AG09309 (cell line): ENCODE data around the gene CTXND1.

ENCODE experiments used
- DNase-seq: peaks from one replicate; pipeline ENCODE4 v3.0.0-alpha.2; 2010; ENCODE audit warnings: low read depth
- H3K4me3 ChIP-seq: 2 replicates; pipeline ENCODE4 v1.5.1; 2011; ENCODE audit warnings: mild to moderate bottlenecking, low read depth, low read length, moderate library complexity; ENCODE audit not compliant: control insufficient read depth
- TF ChIP-seq, protein P1 (sequence below): IDR thresholded peaks from 2 replicates; pipeline ENCODE4 v1.5.1; 2011; ENCODE audit warnings: mild to moderate bottlenecking, low read depth, low read length, inconsistent platforms; ENCODE audit not compliant: insufficient read depth, control insufficient read depth; ENCODE audit errors: missing control alignments

CTXND1 gene

GRCh38 chr15:80173022-80173759 lies 78.8 kb downstream of the CTXND1 start:
- no peak for DNase-seq

GRCh38 chr15:80172401-80172800 lies 79.6 kb downstream of the CTXND1 start:
- TF ChIP-seq, protein P1, sequence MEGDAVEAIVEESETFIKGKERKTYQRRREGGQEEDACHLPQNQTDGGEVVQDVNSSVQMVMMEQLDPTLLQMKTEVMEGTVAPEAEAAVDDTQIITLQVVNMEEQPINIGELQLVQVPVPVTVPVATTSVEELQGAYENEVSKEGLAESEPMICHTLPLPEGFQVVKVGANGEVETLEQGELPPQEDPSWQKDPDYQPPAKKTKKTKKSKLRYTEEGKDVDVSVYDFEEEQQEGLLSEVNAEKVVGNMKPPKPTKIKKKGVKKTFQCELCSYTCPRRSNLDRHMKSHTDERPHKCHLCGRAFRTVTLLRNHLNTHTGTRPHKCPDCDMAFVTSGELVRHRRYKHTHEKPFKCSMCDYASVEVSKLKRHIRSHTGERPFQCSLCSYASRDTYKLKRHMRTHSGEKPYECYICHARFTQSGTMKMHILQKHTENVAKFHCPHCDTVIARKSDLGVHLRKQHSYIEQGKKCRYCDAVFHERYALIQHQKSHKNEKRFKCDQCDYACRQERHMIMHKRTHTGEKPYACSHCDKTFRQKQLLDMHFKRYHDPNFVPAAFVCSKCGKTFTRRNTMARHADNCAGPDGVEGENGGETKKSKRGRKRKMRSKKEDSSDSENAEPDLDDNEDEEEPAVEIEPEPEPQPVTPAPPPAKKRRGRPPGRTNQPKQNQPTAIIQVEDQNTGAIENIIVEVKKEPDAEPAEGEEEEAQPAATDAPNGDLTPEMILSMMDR = no peak
- no peak for DNase-seq
- H3K4me3 ChIP-seq = no peak overlapping the region

More at GRCh38 chr15:80173022-80173759, 78.8 kb downstream of the CTXND1 start:
- TF ChIP-seq, protein P1 = peak; percentile 81
- H3K4me3 ChIP-seq = no peak overlapping the region

DNA sequence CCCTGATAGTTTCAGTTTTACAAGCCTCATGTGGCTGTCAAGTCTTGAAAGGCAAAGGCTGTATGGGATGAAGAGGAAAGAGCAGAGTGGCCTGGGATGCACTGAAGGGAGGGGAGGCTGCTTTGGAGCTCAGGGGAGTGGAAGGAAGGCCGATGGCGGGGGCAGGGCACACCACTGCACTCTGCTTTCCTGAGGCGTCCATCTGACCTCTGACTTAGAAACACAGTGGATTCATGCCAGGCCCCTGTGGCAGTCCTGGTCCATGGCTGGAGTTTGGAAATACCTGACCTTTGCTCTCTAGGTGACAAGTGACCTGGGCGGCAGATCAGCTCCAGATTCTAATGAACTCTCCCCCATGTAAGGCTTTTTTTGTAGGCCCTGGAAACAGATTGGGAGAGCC lies 80.2 kb downstream of the CTXND1 start:
- no peak overlapping the region for H3K4me3 ChIP-seq
- DNase-seq = no peak
- TF ChIP-seq, protein P1 = no peak

DNA sequence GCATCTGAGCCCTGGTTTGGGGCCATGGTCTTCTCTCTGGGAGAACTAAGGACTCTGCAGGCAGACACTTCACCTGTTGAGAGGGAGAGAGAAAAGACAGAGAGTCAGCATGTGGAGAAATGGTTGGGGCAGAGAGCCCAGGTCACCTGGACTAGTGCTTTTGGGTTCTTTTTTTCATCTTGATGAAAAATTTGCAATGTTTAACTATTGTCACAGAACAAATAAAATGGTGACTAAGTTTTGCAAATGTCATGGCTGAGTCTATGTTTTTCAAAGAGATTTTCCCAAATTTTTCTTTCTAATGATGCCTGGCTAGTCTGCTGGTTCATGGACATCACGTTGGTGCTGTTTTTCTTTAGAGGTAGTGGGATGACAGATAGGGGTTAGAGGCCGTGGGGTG lies 81.4 kb downstream of the CTXND1 start:
- TF ChIP-seq, protein P1 = no peak
- no peak for DNase-seq
- H3K4me3 ChIP-seq = no peak overlapping the region

DNA sequence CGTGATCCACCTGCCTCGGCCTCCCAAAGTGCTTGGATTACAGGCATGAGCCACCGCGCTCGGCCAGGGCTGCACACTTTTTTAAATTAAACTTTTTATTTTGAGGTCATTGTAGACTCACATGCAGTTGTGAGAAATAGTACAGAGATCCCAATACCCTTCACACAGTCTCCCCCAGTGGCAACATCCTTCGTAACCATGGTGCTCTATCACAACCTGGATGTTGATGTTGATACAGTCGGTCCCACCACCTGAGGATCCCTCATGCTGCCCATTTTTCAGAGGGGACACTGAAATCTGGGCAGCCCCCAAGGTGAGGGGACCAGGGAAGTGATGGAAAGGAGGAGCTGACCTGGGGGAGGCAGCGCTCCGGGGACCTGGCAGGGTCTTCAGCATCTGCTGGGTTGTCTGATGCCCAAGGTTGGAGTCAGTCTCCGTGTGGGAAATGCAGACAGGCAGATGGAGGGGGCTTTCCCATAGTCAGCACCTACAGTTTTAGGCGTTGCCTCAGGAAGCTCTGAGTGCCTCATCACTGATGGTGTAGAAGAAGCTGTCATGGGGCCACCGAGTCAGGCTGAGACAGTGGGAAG lies 82.2 kb downstream of the CTXND1 start:
- DNase-seq = no peak
- no peak overlapping the region for H3K4me3 ChIP-seq
- TF ChIP-seq, protein P1 = no peak

DNA sequence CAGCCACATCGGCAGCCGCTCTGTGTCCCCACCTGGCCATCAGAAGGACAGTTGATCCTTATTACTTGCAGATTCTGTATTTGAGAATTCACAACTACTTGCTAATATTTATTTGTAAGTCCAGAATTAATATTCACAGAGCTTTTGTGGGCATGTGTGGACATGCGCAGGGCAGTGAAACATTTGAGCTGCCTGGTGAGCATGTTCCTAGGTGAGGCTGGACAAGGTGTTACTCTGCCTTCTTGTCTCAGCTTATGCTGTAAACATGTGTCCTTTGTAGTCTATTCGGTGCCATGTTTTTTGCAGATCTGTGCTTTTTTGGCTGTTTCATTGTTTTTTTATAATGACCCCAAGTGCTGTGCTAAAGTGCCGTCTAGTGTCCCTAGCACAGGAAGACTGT lies 83.6 kb downstream of the CTXND1 start:
- TF ChIP-seq, protein P1 = no peak
- no peak overlapping the region for H3K4me3 ChIP-seq
- DNase-seq = no peak
